Measurements from ENCODE around the gene SPN. TPM values are rescaled to one million over a fixed set of nuclear protein-coding genes. Genes with fewer than 3 reads are reported as not detected.
"Not testable (repeated sequence)": the region's sequence is repeated elsewhere in the genome, so short reads cannot be mapped to it uniquely, and the experiment has no call there.

SPN gene, protein sequence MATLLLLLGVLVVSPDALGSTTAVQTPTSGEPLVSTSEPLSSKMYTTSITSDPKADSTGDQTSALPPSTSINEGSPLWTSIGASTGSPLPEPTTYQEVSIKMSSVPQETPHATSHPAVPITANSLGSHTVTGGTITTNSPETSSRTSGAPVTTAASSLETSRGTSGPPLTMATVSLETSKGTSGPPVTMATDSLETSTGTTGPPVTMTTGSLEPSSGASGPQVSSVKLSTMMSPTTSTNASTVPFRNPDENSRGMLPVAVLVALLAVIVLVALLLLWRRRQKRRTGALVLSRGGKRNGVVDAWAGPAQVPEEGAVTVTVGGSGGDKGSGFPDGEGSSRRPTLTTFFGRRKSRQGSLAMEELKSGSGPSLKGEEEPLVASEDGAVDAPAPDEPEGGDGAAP
- 2.0 TPM for polyA plus RNA-seq (2012; ENCODE audit: insufficient read depth, insufficient read length, low read depth)

DNA sequence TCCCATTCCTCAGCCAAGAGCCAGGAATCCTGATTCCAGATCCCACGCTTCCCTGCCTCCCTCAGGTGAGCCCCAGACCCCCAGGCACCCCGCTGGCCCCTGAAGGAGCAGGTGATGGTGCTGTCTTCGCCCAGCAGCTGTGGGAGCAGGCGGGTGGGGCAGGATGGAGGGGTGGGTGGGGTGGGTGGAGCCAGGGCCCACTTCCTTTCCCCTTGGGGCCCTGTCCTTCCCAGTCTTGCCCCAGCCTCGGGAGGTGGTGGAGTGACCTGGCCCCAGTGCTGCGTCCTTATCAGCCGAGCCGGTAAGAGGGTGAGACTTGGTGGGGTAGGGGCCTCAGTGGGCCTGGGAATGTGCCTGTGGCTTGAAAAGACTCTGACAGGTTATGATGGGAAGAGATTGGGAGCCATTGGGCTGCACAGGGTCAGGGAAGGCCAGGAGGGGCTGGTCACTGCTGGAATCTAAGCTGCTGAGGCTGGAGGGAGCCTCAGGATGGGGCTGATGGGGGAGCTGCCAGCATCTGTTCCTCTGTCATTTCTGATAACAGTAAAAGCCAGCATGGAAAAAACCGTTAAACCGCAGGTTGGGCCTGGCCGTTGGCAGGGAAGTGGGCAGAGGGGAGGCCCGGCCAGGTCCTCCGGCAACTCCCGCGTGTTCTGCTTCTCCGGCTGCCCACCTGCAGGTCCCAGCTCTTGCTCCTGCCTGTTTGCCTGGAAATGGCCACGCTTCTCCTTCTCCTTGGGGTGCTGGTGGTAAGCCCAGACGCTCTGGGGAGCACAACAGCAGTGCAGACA, at the start of gene SPN:
Gene SPN (plus strand): TSS at position 232 of the 791 bp plus-strand sequence. CDS start 482 bp downstream, at position 714.
- Histone ChIP-seq H3K9me3 (no peaks in the 10 kb centered on the region), H3K4me3 (ENCODE audit: low read depth, low read length) (no peak within 1 kb of the TSS), H3K27me3 (no peaks in the 10 kb centered on the region), H3K4me1 (peaks cover 4% of the 10 kb centered on the region; the same call in 1 of the 2 replicates), H3K36me3 (no peaks in the 10 kb centered on the region)
- TF ChIP-seq, protein P1, sequence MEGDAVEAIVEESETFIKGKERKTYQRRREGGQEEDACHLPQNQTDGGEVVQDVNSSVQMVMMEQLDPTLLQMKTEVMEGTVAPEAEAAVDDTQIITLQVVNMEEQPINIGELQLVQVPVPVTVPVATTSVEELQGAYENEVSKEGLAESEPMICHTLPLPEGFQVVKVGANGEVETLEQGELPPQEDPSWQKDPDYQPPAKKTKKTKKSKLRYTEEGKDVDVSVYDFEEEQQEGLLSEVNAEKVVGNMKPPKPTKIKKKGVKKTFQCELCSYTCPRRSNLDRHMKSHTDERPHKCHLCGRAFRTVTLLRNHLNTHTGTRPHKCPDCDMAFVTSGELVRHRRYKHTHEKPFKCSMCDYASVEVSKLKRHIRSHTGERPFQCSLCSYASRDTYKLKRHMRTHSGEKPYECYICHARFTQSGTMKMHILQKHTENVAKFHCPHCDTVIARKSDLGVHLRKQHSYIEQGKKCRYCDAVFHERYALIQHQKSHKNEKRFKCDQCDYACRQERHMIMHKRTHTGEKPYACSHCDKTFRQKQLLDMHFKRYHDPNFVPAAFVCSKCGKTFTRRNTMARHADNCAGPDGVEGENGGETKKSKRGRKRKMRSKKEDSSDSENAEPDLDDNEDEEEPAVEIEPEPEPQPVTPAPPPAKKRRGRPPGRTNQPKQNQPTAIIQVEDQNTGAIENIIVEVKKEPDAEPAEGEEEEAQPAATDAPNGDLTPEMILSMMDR (IDR thresholded peaks at IDR 0.05; ENCODE audit: low read depth, low read length): no peak
- no peak for DNase-seq

DNA sequence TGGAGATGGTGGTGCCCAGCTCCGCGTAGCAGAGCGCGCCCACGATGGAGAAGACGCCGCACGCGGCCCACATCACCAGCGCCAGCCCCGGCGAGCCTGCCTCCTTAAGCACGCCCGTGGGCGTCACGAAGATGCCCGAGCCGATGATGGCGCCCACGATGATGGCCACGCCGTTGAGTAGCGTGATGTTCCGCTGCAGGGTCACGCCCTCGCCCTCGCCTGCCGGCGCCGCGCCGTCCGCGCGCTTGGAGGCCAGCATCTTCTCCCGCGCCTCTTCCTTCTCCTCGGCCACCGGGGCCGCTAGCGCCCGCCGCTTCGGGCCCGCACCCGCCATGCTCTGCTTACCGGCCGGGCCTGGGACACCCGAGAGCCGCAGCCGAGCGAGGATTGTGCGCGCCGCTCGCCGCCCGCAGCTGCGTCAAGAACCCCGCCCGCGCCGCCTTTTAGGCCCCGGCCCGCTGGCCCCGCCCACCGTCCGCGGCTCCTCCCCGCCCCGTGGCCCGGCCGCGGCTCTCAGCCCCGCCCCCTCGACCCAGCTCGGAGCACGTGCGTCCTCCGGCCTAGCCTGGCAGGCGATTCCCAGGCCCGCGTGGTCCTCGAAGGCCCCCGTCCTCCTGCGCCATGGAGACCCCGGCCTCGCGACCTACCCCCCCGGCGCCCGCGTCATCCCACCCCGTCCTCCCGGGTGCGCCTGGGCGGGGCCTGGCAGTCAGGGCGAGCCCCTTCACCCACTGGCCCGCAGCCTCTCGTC, 49.6 kb upstream of the SPN start:
- H3K9me3 ChIP-seq, H3K4me1 ChIP-seq, H3K36me3 ChIP-seq, H3K27me3 ChIP-seq: not testable (repeated sequence)
- peak; percentile 96 for DNase-seq
- H3K4me3 ChIP-seq (ENCODE audit: low read depth, low read length): peak overlapping the region; percentile 77

DNA sequence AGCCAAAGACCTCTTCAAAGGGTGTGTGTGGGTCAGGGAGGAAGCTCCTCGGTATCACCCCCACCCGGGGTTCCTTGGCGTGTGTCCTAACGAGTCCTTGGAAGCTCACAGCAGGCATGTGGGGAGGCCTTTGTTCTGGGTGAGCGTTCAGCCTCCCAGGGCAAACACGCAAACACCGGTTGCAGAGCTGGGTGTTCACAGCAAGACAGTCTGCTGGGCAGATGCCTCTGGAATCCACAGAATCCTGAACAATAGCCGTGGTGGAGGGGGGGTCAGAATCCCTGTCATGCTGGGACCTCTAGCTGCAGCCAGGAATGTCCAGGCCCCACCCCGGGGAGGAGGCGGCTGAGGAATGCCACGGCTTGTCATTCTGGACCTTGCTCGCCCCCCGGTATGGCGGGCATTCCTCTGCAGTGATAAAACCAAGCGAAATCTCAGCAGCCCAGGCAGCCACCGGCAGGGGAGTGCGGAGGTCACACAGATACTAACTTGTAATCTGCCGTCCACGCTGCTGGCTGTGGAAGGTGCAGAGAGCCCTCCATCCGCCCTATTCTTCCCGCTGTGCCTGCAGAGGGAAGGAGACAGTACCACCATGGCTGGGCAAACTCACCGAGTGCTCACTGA, 48.2 kb upstream of the SPN start:
- not testable (repeated sequence) for H3K4me1 ChIP-seq; H3K27me3 ChIP-seq; H3K36me3 ChIP-seq; H3K4me3 ChIP-seq (ENCODE audit: low read depth, low read length); H3K9me3 ChIP-seq; DNase-seq

DNA sequence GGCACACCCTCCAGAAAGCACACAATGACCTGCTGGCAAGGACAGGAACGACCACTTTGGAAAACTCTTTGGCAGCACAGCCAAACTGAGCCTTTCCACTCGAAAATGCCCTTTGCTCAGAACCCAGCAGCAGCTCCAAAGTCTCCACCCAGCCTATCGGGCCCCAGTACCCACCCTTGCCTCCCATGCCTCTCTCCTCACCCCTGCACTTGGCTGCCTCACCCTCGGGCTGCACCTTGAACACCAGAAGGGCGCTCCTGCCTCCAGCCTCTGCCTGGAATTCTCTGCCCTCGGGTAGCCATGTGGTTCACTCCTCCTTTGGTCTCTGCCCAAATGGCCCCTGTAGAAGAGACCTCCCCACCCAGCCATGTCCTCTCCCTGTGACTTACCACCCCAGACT, 46.9 kb upstream of the SPN start:
- not testable (repeated sequence) for H3K27me3 ChIP-seq; H3K4me1 ChIP-seq; H3K4me3 ChIP-seq (ENCODE audit: low read depth, low read length); DNase-seq; H3K36me3 ChIP-seq; H3K9me3 ChIP-seq

DNA sequence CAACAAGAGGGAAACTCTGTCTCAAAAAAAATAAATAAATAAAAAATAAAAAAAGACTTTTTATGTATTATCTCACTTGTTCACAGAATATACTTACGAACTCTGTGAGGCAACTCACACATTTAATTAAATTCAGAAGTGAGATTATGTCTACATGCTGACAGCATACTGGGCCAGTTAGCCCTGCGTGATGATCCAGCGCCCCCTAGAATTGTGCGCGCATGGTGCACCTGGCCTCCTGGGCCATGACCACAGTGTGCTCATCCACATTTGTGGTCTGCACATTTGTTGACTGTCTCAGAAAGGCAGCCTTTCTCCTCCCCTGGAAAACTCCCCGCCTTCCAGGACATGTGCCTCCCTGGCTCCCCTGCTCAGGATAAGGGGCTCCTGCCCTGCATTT, 42.5 kb upstream of the SPN start:
- not testable (repeated sequence) for H3K36me3 ChIP-seq; H3K27me3 ChIP-seq; H3K9me3 ChIP-seq; H3K4me3 ChIP-seq (ENCODE audit: low read depth, low read length); H3K4me1 ChIP-seq
- DNase-seq: peak; percentile 46
- TF ChIP-seq, protein P1 (IDR thresholded peaks at IDR 0.05; ENCODE audit: low read depth, low read length): peak; percentile 31

DNA sequence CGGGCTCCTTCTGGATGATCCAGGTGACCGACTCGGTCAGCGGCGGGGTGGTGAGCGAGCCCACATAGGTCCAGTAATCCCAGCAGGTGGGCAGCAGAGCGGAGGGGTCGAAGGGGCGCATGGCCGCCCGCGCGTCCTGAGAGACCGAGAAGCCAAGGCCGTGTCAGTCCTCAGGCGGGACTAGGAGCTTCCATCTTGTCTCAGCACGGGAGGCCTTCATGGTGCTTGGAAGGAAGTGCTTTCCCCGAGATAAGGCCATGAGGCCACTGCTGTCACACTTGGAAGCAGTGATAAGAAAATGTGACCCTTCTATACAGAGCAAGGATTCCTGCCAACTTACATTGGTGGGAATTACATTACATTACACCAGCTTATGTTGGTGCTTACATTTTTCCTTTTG, 40.3 kb upstream of the SPN start:
- H3K9me3 ChIP-seq; H3K4me3 ChIP-seq (ENCODE audit: low read depth, low read length); H3K27me3 ChIP-seq; DNase-seq; H3K36me3 ChIP-seq; H3K4me1 ChIP-seq: not testable (repeated sequence)

DNA sequence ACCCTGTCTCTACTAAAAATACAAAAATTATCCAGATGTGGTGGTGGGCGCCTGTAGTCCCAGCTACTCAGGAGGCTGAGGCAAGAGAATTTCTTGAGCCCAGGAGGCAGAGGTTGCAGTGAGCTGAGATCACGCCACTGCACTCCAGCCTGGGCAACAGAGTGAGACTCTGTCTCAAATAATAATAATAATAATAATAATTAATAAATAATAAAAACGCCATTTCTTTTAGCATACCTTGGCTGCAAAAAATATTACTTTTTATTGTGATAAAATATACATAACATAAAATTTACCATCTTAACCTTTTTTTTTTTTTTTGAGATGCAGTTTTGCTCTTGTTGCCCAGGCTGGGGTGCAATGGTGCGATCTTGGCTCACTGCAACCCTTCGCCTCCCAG, 39.8 kb upstream of the SPN start:
- H3K27me3 ChIP-seq; H3K4me1 ChIP-seq; H3K36me3 ChIP-seq; H3K4me3 ChIP-seq (ENCODE audit: low read depth, low read length); DNase-seq; H3K9me3 ChIP-seq: not testable (repeated sequence)

DNA sequence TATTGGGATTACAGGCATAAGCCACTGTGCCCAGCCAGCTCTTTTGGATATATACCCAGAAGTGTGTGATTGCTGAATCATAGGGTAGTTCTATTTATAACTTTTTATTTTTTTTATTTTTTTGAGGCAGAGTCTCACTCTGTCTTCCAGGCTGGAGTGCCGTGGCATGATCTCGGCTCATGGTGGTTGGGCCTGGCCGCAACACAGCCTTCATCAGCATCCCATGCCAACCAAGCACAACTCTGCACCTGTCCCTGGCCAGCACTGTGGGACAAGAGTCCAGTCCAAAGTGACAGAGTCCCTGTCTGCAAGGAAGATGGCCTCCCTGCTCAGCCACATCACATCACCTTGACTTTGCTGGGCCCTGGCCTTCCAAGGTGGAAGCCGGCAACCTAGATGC, 37.9 kb upstream of the SPN start:
- DNase-seq; H3K27me3 ChIP-seq; H3K9me3 ChIP-seq; H3K36me3 ChIP-seq; H3K4me3 ChIP-seq (ENCODE audit: low read depth, low read length); H3K4me1 ChIP-seq: not testable (repeated sequence)

DNA sequence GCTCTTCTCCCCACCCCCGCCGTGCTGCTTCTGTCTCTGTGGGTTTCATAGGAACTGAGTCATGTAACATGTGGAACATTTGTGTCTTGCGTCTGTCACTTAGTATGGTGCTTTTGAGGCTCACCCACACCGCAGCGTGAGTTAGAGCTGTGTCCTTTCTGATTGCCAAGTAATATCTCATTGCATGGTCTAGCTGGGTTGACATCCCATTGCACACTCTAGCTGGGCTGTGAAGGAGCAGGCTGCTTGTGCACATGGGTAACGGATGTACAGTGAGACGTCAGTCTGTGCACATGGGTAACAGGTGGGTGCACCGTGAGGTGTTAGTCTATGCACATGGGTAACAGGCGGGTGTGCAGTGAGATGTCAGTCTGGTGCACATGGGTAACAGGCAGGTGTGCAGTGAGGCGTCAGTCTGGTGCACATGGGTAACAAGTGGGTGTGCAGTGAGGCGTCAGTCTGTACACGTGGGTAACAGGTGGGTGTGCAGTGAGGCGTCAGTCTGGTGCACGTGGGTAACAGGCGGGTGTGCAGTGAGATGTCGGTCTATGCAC, 36.2 kb upstream of the SPN start:
- not testable (repeated sequence) for H3K4me3 ChIP-seq (ENCODE audit: low read depth, low read length); H3K4me1 ChIP-seq; H3K9me3 ChIP-seq; DNase-seq; H3K36me3 ChIP-seq; H3K27me3 ChIP-seq

DNA sequence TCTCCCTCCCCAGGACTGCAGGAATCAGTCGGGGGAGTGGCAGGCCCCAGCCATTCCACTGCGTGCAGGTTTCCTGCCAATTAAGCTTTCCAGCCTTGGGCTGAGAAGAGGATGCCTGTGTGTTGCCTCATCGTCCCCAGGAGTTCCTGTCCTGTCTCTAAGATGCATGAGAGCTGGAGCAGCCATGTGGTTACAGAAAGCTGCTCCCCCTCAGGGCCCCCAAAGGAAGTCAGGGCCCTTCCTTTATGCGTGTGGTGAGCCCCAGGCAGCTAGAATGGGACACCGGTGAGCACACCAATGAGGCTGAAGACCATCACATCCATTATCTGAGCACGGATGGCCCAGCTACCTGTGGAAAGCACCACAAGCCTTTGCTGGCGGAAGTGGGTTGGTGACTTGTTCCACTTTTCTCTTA, 35.4 kb upstream of the SPN start:
- DNase-seq, H3K27me3 ChIP-seq: not testable (repeated sequence)

DNA sequence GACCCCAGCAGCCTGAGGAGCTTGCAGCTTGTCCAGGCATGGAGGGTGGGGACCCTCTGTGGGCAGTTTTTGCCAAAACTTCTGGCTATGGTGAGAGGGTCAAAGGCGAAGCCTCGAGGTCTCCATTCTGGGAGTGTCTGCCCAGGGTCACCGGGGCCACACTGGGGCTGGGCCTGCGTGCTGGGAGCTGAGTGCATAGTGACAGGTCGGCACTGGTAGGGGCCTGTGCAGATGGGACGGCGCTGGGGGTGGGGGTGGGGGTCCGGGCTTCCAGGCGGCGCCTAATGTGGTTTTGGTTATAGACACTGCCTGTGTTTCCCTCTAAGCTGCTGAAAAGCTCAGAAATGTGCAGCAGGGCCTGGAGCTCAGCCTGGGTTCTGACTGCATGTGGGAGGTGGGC, 34.3 kb upstream of the SPN start:
- not testable (repeated sequence) for DNase-seq; H3K4me3 ChIP-seq (ENCODE audit: low read depth, low read length); H3K36me3 ChIP-seq; H3K4me1 ChIP-seq; H3K27me3 ChIP-seq; H3K9me3 ChIP-seq

More for the DNA sequence above, 35.4 kb upstream of the SPN start:
- H3K4me1 ChIP-seq; H3K36me3 ChIP-seq; H3K9me3 ChIP-seq; H3K4me3 ChIP-seq (ENCODE audit: low read depth, low read length): not testable (repeated sequence)

DNA sequence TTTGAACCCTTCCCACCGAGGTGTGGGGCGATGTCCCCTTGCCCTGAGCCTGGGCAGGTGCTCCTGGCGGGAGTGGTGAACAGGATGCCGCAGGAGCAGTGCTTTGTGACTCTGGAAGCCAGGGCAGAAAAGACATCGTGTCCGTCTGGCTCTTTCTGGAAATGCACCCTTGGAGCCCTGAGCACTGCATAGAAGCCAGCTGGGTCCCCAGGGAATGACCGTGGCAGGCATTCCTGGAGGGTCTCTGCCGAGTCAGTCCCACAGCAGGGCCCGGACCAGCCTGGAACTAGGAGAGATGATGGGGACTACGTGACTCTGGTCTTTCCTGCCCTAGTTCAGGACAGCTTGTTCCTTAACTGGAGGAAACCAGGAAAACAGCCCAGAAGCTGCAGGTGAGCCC, 33.7 kb upstream of the SPN start:
- H3K4me1 ChIP-seq; H3K36me3 ChIP-seq; DNase-seq; H3K27me3 ChIP-seq; H3K9me3 ChIP-seq; H3K4me3 ChIP-seq (ENCODE audit: low read depth, low read length): not testable (repeated sequence)
